NCI-H2227 (cell line): ENCODE results near the gene ZG16B.

Experiments used
- DNase-seq: peaks from one replicate; lab custom pipeline; 2025; ENCODE audit not compliant: unreplicated experiment; lab: John Stamatoyannopoulos, UW

ZG16B gene

GRCh38 chr16:2842340-2843000, 12.4 kb downstream of the ZG16B start:
- peak; percentile 90 for DNase-seq

- DNase-seq = no peak
Measured at GRCh38 chr16:2843526-2843925, 13.4 kb downstream of the ZG16B start.

- DNase-seq = no peak
Measured at GRCh38 chr16:2845116-2845515, 15.0 kb downstream of the ZG16B start.

- DNase-seq = no peak
Measured at GRCh38 chr16:2846511-2847310, 16.6 kb downstream of the ZG16B start.

- DNase-seq = no peak
Measured at GRCh38 chr16:2848933-2849725, 19.0 kb downstream of the ZG16B start.

GRCh38 chr16:2852003-2852730, 22.1 kb downstream of the ZG16B start:
- DNase-seq = no peak

GRCh38 chr16:2852731-2853507, 22.8 kb downstream of the ZG16B start:
- DNase-seq = no peak

GRCh38 chr16:2853531-2854073, 23.5 kb downstream of the ZG16B start:
- no peak for DNase-seq

- DNase-seq = no peak
Measured at GRCh38 chr16:2854700-2855309, 24.7 kb downstream of the ZG16B start.

GRCh38 chr16:2855536-2855935, 25.4 kb downstream of the ZG16B start:
- no peak for DNase-seq

- no peak for DNase-seq
Measured at GRCh38 chr16:2856061-2856670, 26.1 kb downstream of the ZG16B start.

GRCh38 chr16:2856686-2857450, 26.8 kb downstream of the ZG16B start:
- DNase-seq = no peak

- no peak for DNase-seq
Measured at GRCh38 chr16:2857451-2858244, 27.5 kb downstream of the ZG16B start, which contains the start of gene PRSS22. TSS of gene PRSS22 (minus strand) at chr16:2858170. CDS start at chr16:2858104, 66 bp downstream.

GRCh38 chr16:2858245-2859025, 28.3 kb downstream of the ZG16B start:
- no peak for DNase-seq

- no peak for DNase-seq
Measured at GRCh38 chr16:2859686-2860265, 29.7 kb downstream of the ZG16B start.

GRCh38 chr16:2860826-2861567, 30.9 kb downstream of the ZG16B start:
- no peak for DNase-seq
